HG03066 (cell line): ENCODE results near the gene SCAF4.

Source experiments
- ATAC-seq: cut with Tn5 transposase; IDR thresholded peaks from one replicate; pipeline ENCODE4 v1.9.1; 2021; ENCODE audit warnings: low read depth; ENCODE audit not compliant: unreplicated experiment

The SCAF4 gene

GRCh38 chr21:31714741-31715365 is 17.1 kb downstream of the SCAF4 start:
- no peak for ATAC-seq

GRCh38 chr21:31713973-31714740 is 17.8 kb downstream of the SCAF4 start:
- ATAC-seq = no peak

GRCh38 chr21:31713115-31713514 is 18.8 kb downstream of the SCAF4 start:
- no peak for ATAC-seq

GRCh38 chr21:31711745-31712285 is 20.1 kb downstream of the SCAF4 start:
- no peak for ATAC-seq

GRCh38 chr21:31711326-31711725 is 20.6 kb downstream of the SCAF4 start:
- no peak for ATAC-seq

- no peak for ATAC-seq
Measured at GRCh38 chr21:31710586-31710985, 21.3 kb downstream of the SCAF4 start.

- ATAC-seq = no peak
Measured at GRCh38 chr21:31708541-31708940, 23.4 kb downstream of the SCAF4 start.

- no peak for ATAC-seq
Measured at GRCh38 chr21:31707499-31707898, 24.4 kb downstream of the SCAF4 start.

- no peak for ATAC-seq
Measured at GRCh38 chr21:31706562-31706961, 25.4 kb downstream of the SCAF4 start.

- no peak for ATAC-seq
Measured at GRCh38 chr21:31700040-31700439, 31.9 kb downstream of the SCAF4 start.

GRCh38 chr21:31698461-31698860 is 33.5 kb downstream of the SCAF4 start:
- no peak for ATAC-seq

GRCh38 chr21:31696424-31696823 is 35.5 kb downstream of the SCAF4 start:
- ATAC-seq = no peak

GRCh38 chr21:31693222-31693621 is 38.7 kb downstream of the SCAF4 start:
- ATAC-seq = no peak

GRCh38 chr21:31688603-31689368 is 43.1 kb downstream of the SCAF4 start:
- ATAC-seq = no peak

GRCh38 chr21:31687108-31687507 is 44.8 kb downstream of the SCAF4 start:
- ATAC-seq = no peak

- ATAC-seq = no peak
Measured at GRCh38 chr21:31686272-31686915, 45.5 kb downstream of the SCAF4 start.

- no peak for ATAC-seq
Measured at GRCh38 chr21:31684918-31685317, 47.0 kb downstream of the SCAF4 start.

- no peak for ATAC-seq
Measured at GRCh38 chr21:31683029-31683428, 48.9 kb downstream of the SCAF4 start.

GRCh38 chr21:31682620-31683019 is 49.3 kb downstream of the SCAF4 start:
- ATAC-seq = no peak

- ATAC-seq = no peak
Measured at GRCh38 chr21:31678478-31678877, 53.4 kb downstream of the SCAF4 start.

- no peak for ATAC-seq
Measured at GRCh38 chr21:31677047-31677446, 54.9 kb downstream of the SCAF4 start.
